SIG-M5 (cell line): ENCODE data around the gene LSAMP.
"Not testable (repeated sequence)": the region's sequence is repeated elsewhere in the genome, so short reads cannot be mapped to it uniquely, and the experiment has no call there.

Experiments
- DNase-seq: peaks from one replicate; lab custom pipeline; 2025; lab: John Stamatoyannopoulos, UW

Gene LSAMP

GRCh38 chr3:115890579-115890978 is 554.7 kb downstream of the LSAMP start:
- DNase-seq: no peak

GRCh38 chr3:115885621-115886020 is 559.7 kb downstream of the LSAMP start:
- no peak for DNase-seq

DNA sequence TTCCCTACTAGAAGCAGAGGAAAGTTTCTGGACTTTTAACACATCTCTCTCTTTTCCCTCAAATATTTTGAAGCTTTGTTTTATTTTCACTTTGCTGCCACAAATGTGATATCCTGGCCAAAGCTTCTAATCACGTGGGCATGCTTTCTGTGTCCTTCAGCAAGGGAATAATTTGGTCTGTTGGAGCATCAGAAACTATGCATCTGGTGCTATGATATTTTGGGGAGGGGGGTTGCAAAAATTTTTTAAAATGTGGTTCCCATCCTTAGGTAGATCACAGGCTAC is 567.7 kb downstream of the LSAMP start:
- no peak for DNase-seq

DNA sequence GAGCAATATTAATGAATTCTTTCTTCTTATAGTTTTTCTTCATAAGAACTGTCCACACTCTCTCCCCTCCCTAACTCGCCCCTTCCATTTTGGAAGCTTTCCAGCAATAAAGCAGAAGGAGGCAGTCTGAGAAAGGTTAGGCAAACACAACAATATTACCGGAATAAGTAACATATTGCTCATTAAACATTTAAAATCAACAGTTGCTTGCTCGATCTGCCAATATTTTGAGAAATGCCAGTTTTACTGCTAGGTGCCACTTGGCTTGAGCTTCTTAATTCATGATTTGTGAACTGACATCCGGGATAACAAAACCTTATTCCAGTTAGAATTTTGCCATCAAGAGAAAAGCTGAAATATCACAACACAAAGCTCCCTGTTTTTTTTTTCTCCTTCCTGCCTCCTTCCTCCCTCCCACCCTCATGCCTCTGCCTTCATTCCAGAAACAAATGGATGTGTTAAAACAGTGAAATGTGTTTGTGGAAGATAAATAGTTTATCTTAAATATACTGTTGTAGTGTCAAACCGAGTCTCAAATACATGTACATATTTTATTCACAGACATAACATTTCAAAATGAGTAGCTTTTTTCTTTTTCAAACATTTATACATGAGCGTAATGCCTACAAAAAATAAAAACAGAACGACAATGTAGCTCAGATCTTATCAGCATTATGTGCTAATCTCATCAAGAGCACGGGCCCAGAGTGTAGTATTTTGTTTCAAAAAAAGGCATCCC is 568.2 kb downstream of the LSAMP start:
- DNase-seq: no peak

DNA sequence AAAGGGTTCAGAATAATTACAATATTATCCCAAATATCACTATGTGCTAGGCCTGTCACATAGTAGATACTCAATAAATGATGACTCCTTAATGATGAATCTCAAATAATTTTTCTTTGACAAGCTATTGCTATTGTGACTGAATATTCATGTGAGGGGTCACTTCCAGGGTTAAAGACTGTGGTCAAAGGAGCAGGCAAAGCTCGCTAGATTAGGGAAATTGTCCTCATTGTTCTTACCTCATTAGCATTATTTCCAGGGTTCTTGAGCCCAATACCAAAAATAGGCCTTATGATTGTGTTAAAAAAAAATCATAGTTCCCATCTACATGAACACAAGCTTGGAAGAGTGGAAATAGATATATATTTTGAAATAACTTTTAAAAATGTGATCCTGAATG is 569.8 kb downstream of the LSAMP start:
- no peak for DNase-seq

GRCh38 chr3:115871735-115872134 is 573.6 kb downstream of the LSAMP start:
- no peak for DNase-seq

- DNase-seq: no peak
Measured at GRCh38 chr3:115864911-115865310, 580.4 kb downstream of the LSAMP start.

DNA sequence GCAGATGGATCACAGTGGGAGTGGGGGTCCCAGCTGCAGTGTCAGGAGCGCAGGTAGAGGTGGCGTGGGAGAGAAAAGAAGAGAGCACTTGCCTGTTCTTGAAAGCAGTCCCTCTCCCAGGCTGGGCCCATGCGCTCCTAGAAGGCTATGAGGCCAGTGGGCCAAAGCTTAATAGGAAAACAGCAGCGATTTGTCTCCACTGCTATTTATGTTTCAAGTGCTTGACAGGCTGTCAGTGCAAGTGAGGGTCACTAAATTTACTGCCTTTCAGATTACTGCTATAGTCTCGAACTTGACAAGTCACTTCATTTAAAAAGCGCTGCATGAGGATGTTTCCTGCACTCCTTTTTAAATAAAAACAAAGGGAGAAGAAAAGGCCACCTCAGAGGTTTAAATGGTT is 582.4 kb downstream of the LSAMP start:
- no peak for DNase-seq

DNA sequence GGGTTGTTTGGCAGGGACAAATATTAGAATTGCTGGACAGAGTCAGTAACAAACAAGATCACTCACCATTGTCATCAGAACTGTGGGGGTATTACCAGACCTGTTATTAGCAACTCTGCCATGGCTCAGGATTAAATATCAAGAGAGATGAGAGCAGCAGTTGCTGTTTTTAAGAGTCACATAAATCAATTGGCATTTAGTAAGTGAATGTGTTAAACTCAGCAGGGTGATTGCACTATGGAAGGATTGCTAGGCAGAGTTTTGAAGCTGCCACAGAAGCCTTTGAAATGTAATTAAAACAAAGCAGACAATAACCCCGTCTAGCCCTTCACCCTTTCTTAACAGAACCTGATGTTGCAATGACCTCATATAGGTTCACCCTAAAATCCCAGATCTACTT is 583.2 kb downstream of the LSAMP start:
- no peak for DNase-seq

- no peak for DNase-seq
Measured at GRCh38 chr3:115861166-115861733, 584.0 kb downstream of the LSAMP start.

- DNase-seq: no peak
Measured at GRCh38 chr3:115860766-115861165, 584.5 kb downstream of the LSAMP start.

DNA sequence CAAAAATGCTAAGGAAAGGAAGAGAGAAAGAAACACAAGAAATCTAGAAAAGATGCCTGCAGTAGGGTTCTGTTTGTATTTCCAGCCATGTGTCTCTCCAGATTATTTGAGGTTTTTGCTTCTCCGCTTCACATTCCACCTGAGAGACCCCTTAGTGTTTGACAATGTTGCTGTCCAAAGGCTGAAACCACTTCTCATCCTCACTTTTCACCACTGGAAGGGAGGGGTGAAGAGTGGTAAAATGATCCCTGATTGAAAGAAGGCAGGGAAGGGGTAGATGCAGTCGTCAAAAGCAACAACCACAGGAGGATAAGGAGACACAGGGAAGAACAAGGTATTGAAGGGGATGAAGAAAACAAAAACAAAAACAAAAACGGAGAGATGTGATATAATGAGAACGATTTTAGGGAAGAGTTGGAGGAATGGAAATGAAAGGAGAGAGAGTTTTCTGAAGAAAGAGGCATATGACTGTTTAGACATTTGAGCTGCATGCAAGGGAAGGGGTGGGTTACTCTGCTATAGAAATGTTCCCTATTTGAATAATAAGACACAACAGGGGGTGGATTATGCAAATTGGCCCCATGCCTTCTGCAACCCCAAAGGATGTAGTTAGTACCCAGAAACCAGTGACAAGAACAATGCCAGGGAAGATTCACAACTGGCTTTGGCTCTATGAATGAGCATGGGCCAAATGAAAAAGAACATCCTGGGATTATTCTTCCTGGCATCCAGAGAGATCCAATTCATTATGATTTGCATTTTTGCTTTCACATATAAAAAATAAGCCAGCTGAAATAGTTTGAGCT is 586.1 kb downstream of the LSAMP start:
- DNase-seq: no peak

DNA sequence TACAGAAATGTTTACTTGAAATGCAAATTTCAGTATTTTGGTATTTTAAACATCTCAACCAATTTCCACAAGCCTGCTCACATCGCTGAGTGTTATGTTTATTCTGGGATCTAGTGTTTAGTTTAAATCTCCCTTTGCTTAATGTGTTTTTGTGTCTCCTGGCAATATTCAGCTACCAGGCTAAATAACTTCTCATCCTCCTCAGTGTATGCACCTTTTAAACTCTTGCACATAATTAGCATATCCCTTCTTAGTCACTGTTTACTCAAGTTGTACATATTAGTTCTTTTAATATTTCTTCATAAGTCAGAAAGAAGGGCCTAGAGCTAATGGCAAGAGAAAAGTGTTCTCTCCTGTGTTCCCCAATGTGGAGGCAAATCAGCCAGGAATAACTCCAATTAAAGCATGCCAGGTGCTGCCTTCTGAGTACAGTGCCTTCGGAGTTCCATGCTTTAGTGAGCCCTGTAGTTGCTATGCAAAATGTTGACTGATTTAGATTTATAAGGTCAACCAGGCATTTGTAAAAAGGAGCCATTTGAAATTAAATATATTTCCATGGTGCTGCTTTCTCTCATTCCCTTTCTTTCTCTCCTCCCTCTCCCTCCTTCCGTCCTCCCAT is 587.7 kb downstream of the LSAMP start:
- no peak for DNase-seq

DNA sequence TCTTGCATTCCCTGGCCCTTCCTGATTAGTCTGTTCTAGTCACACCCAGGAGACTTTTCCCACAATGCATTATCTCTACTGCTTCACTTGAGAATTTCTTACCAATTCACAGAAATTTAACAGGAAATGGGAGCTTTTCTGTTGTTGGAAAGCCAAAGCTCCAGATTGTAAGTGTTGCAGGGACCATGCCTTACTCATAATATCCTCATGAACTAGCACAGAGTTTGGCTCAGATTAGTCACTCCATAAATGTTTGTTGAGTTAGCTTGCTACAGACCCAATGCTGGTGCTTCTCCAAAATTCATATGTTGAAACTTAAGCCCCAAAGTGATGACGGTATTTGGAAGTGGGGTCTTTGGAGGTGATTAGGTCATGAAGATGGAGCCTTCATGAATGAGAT is 589.4 kb downstream of the LSAMP start:
- DNase-seq: no peak

GRCh38 chr3:115853104-115853503 is 592.2 kb downstream of the LSAMP start:
- DNase-seq: no peak

DNA sequence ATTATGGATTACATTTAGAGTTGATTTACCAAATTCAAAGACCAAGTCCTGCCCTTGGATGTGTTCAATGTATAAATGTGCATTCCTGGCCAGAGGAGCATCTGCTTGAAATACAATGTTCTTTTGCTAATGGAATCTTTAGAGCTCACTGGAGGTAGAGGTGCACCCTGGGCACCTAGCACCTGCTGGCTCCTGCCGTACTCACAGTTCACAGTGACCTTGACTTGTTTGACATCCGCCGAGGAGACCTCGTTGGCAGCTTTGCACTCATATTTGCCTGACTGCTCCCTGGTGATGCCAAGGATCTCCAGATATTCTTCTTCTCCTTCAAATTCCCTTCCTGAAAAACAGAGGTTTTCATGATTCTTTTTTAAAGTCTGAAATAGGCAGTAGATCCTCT is 593.0 kb downstream of the LSAMP start:
- DNase-seq: no peak

- DNase-seq: no peak
Measured at GRCh38 chr3:115851571-115851970, 593.7 kb downstream of the LSAMP start.

- no peak for DNase-seq
Measured at GRCh38 chr3:115848641-115849040, 596.6 kb downstream of the LSAMP start.

- no peak for DNase-seq
Measured at GRCh38 chr3:115845986-115846385, 599.3 kb downstream of the LSAMP start.

- not testable (repeated sequence) for DNase-seq
Measured at GRCh38 chr3:115844729-115845128, 600.6 kb downstream of the LSAMP start.

- DNase-seq: no peak
Measured at GRCh38 chr3:115843206-115843605, 602.1 kb downstream of the LSAMP start.

GRCh38 chr3:115839246-115839645 is 606.0 kb downstream of the LSAMP start:
- DNase-seq: no peak

- DNase-seq: no peak
Measured at GRCh38 chr3:115838786-115839185, 606.5 kb downstream of the LSAMP start.
